RKO (cell line): ENCODE data around the gene MPRIP.
"Not testable (repeated sequence)": the region's sequence is repeated elsewhere in the genome, so short reads cannot be mapped to it uniquely, and the experiment has no call there.

Experiments
- DNase-seq: peaks from one replicate; pipeline ENCODE4 v3.0.0-alpha.2; 2016; ENCODE audit warnings: low spot score

Gene MPRIP

GRCh38 chr17:17168401-17168800 is 126.1 kb downstream of the MPRIP start:
- no peak for DNase-seq

GRCh38 chr17:17169396-17169795 is 127.1 kb downstream of the MPRIP start:
- DNase-seq: no peak

- DNase-seq: no peak
Observed at GRCh38 chr17:17170346-17170985, 128.2 kb downstream of the MPRIP start.

GRCh38 chr17:17171186-17171585 is 128.9 kb downstream of the MPRIP start:
- DNase-seq: no peak

- DNase-seq: no peak
Observed at GRCh38 chr17:17172001-17172939, 130.0 kb downstream of the MPRIP start.

- DNase-seq: no peak
Observed at GRCh38 chr17:17172990-17173389, 130.7 kb downstream of the MPRIP start.

GRCh38 chr17:17173921-17174320 is 131.7 kb downstream of the MPRIP start:
- DNase-seq: no peak

- no peak for DNase-seq
Observed at GRCh38 chr17:17175340-17175739, 133.1 kb downstream of the MPRIP start.

- DNase-seq: no peak
Observed at GRCh38 chr17:17175917-17176316, 133.7 kb downstream of the MPRIP start.

- DNase-seq: no peak
Observed at GRCh38 chr17:17176341-17176740, 134.1 kb downstream of the MPRIP start.

- DNase-seq: no peak
Observed at GRCh38 chr17:17177176-17177575, 134.9 kb downstream of the MPRIP start.

- no peak for DNase-seq
Observed at GRCh38 chr17:17179371-17179827, 137.1 kb downstream of the MPRIP start.

- no peak for DNase-seq
Observed at GRCh38 chr17:17180141-17180603, 137.9 kb downstream of the MPRIP start.

- DNase-seq: no peak
Observed at GRCh38 chr17:17180741-17181525, 138.7 kb downstream of the MPRIP start.

- DNase-seq: no peak
Observed at GRCh38 chr17:17181666-17182597, 139.7 kb downstream of the MPRIP start.

GRCh38 chr17:17182598-17183136 is 140.4 kb downstream of the MPRIP start:
- no peak for DNase-seq

- DNase-seq: no peak
Observed at GRCh38 chr17:17183744-17184143, 141.5 kb downstream of the MPRIP start.

GRCh38 chr17:17184985-17185757 is 142.9 kb downstream of the MPRIP start:
- not testable (repeated sequence) for DNase-seq

GRCh38 chr17:17186051-17186450 is 143.8 kb downstream of the MPRIP start:
- no peak for DNase-seq
